H1 (cell line): ENCODE measurements around the gene PMEPA1. TPM values are rescaled to one million over a fixed set of nuclear protein-coding genes. Genes with fewer than 3 reads are reported as not detected.

Experiments used
- CTCF ChIA-PET: fragments of 300-600 bp; sonication (Branson Sonifier 250); formaldehyde crosslinking; loops from one replicate; lab custom pipeline; 2021; ENCODE audit not compliant: partially characterized antibody; lab: Charles Lee
- POLR2A ChIA-PET: fragments of 300-600 bp; sonication (Branson Sonifier 250); formaldehyde crosslinking; loops from one replicate; lab custom pipeline; 2021; ENCODE audit warnings: inconsistent platforms; ENCODE audit not compliant: partially characterized antibody; lab: Charles Lee
- DNase-seq, 2 experiments: peaks; one replicate each; pipeline versions ENCODE4 v3.0.0 to v3.0.0-alpha.2; 2010 to 2022; ENCODE audit warnings: low spot score in 2 of 2, low read depth in 1 of 2, mixed read lengths in 1 of 2
- FAIRE-seq: peaks from 2 replicates; lab custom pipeline; 2011; peaks lifted over from hg19 to GRCh38; lab: Jason Lieb, UNC
- H2AFZ ChIP-seq: 2 replicates; pipeline ENCODE4 v1.8.1; 2012; ENCODE audit warnings: low read length, inconsistent platforms
- H2AK5ac ChIP-seq: 2 replicates; pipeline ENCODE4 v1.6.1; 2013; ENCODE audit warnings: low read depth, low read length
- H2BK120ac ChIP-seq: replicated peaks from 2 replicates; pipeline ENCODE3; 2013; ENCODE audit warnings: low read depth, low read length, inconsistent platforms
- H2BK12ac ChIP-seq: 2 replicates; pipeline ENCODE4 v1.6.1; 2013; ENCODE audit warnings: low read depth, low read length
- H2BK15ac ChIP-seq: 2 replicates; pipeline ENCODE4 v1.6.1; 2013; ENCODE audit warnings: low read length
- H2BK20ac ChIP-seq: 2 replicates; pipeline ENCODE4 v1.6.1; 2013; ENCODE audit warnings: low read length
- H2BK5ac ChIP-seq: 2 replicates; pipeline ENCODE4 v1.6.1; 2013; ENCODE audit warnings: low read depth, low read length
- H3K14ac ChIP-seq: 2 replicates; pipeline ENCODE4 v1.6.1; 2013; ENCODE audit warnings: inconsistent platforms; ENCODE audit not compliant: insufficient read length
- H3K18ac ChIP-seq: 2 replicates; pipeline ENCODE4 v1.6.1; 2013; ENCODE audit warnings: low read length; ENCODE audit errors: extremely low read depth
- H3K23ac ChIP-seq: 2 replicates; pipeline ENCODE4 v1.6.1; 2013; ENCODE audit warnings: inconsistent platforms; ENCODE audit not compliant: insufficient read length
- H3K23me2 ChIP-seq: 2 replicates; pipeline ENCODE4 v1.6.1; 2013; ENCODE audit warnings: low read depth, low read length
- H3K27ac ChIP-seq: 2 replicates; pipeline ENCODE4 v1.6.1; 2011; ENCODE audit warnings: low read depth, low read length, inconsistent platforms
- H3K27me3 ChIP-seq, 4 experiments: replicated peaks in 1 of 4; 1 replicate in 1 of 4; 2 replicates in 3 of 4; pipeline versions ENCODE4 v1.6.1 to v1.8.1; 2011 to 2013; ENCODE audit warnings: low read length in 3 of 4, mild to moderate bottlenecking in 3 of 4, inconsistent platforms in 2 of 4, mixed read lengths in 2 of 4, moderate library complexity in 1 of 4; ENCODE audit not compliant: control insufficient read depth in 3 of 4, insufficient read depth in 3 of 4; ENCODE audit errors: extremely low read depth in 1 of 4
- H3K36me3 ChIP-seq, 4 experiments: 2 replicates each; pipeline versions ENCODE4 v1.6.1 to v1.8.1; 2011 to 2013; ENCODE audit warnings: mild to moderate bottlenecking in 4 of 4, low read length in 3 of 4, moderate library complexity in 2 of 4, control low read depth in 1 of 4, inconsistent platforms in 1 of 4; ENCODE audit not compliant: insufficient read depth in 4 of 4, control insufficient read depth in 2 of 4
- H3K4ac ChIP-seq: replicated peaks from 2 replicates; pipeline ENCODE3; 2013; ENCODE audit warnings: low read length, low read depth, mixed read lengths, inconsistent platforms; ENCODE audit not compliant: insufficient read length
- H3K4me1 ChIP-seq, 4 experiments: replicated peaks in 1 of 4; 1 replicate in 1 of 4; 2 replicates in 3 of 4; pipeline versions ENCODE4 v1.6.1 to v1.8.1; 2011 to 2013; ENCODE audit warnings: low read length in 3 of 4, inconsistent platforms in 2 of 4, mixed read lengths in 1 of 4; ENCODE audit not compliant: insufficient read depth in 4 of 4, control insufficient read depth in 3 of 4
- H3K4me2 ChIP-seq, 2 experiments: 2 replicates each; pipeline versions ENCODE4 v1.6.1 to v1.8.1; 2011 to 2013; ENCODE audit warnings: low read depth in 2 of 2, low read length in 2 of 2, control low read depth in 1 of 2, inconsistent platforms in 1 of 2, mild to moderate bottlenecking in 1 of 2; ENCODE audit not compliant: insufficient read depth in 1 of 2
- H3K4me3 ChIP-seq, 4 experiments: fragments of 200-600, 300-600 bp in 1 of 4; sonication (generic), shearing (Covaris generic), sonication (Bioruptor Twin) in 1 of 4; 2 replicates each; pipeline versions ENCODE4 v1.5.1 to v1.8.1; 2011 to 2016; ENCODE audit warnings: low read length in 4 of 4, low read depth in 3 of 4, control low read depth in 2 of 4, inconsistent platforms in 2 of 4, mild to moderate bottlenecking in 2 of 4, mixed read lengths in 1 of 4, moderate library complexity in 1 of 4; ENCODE audit not compliant: insufficient read depth in 2 of 4; ENCODE audit errors: extremely low read depth in 1 of 4
- H3K56ac ChIP-seq: replicated peaks from 2 replicates; pipeline ENCODE3; 2013; ENCODE audit warnings: low read depth, mild to moderate bottlenecking, mixed read lengths, low read length, inconsistent platforms; ENCODE audit not compliant: insufficient read length
- H3K79me1 ChIP-seq: 2 replicates; pipeline ENCODE4 v1.6.1; 2013; ENCODE audit warnings: low read depth, low read length, control low read depth
- H3K79me2 ChIP-seq, 2 experiments: 2 replicates each; pipeline versions ENCODE4 v1.6.1 to v1.8.1; 2012 to 2013; ENCODE audit warnings: low read length in 2 of 2, mild to moderate bottlenecking in 2 of 2, inconsistent platforms in 1 of 2; ENCODE audit not compliant: insufficient read depth in 2 of 2, control insufficient read depth in 1 of 2
- H3K9ac ChIP-seq, 4 experiments: replicated peaks in 1 of 4; 1 replicate in 1 of 4; 2 replicates in 3 of 4; pipeline versions ENCODE4 v1.6.1 to v1.8.1; 2011 to 2013; ENCODE audit warnings: low read depth in 3 of 4, low read length in 3 of 4, control low read depth in 2 of 4, mild to moderate bottlenecking in 2 of 4, moderate library complexity in 2 of 4, inconsistent platforms in 1 of 4; ENCODE audit errors: extremely low read depth in 1 of 4
- H3K9me3 ChIP-seq, 2 experiments: 2 replicates each; pipeline versions ENCODE4 v1.6.1 to v1.8.1; 2012 to 2013; ENCODE audit warnings: mild to moderate bottlenecking in 2 of 2, moderate library complexity in 2 of 2, control low read depth in 1 of 2, inconsistent platforms in 1 of 2, low read depth in 1 of 2, low read length in 1 of 2, mixed read lengths in 1 of 2; ENCODE audit not compliant: insufficient read depth in 2 of 2
- H4K20me1 ChIP-seq, 2 experiments: replicated peaks in 1 of 2; 2 replicates each; pipeline versions ENCODE3 to v1.8.1; 2011 to 2013; ENCODE audit warnings: inconsistent platforms in 2 of 2, low read length in 2 of 2, mild to moderate bottlenecking in 1 of 2; ENCODE audit not compliant: insufficient read depth in 2 of 2, control insufficient read depth in 1 of 2
- H4K5ac ChIP-seq: 2 replicates; pipeline ENCODE4 v1.6.1; 2013; ENCODE audit warnings: low read length, low read depth, mixed read lengths, inconsistent platforms; ENCODE audit not compliant: insufficient read length
- H4K8ac ChIP-seq: 2 replicates; pipeline ENCODE4 v1.8.0; 2013; ENCODE audit warnings: mild to moderate bottlenecking, moderate library complexity, low read length, inconsistent platforms; ENCODE audit not compliant: insufficient read depth; ENCODE audit errors: extremely low read depth
- H4K91ac ChIP-seq: replicated peaks from 2 replicates; pipeline ENCODE3; 2013; ENCODE audit warnings: low read length, mixed read lengths, inconsistent platforms; ENCODE audit not compliant: insufficient read length
- WGBS, 2 experiments: shearing (Covaris generic) in 1 of 2; methylation state at CpG; one replicate each; pipeline versions ENCODE4 v1.1.6 to v1.1.7; 2013 to 2015; ENCODE audit warnings: low lambda C conversion rate in 2 of 2, mixed read lengths in 2 of 2, inconsistent platforms in 1 of 2, low coverage in 1 of 2, missing lambda C conversion rate in 1 of 2; ENCODE audit not compliant: insufficient replicate concordance in 2 of 2, insufficient coverage in 1 of 2, insufficient read length in 1 of 2; ENCODE audit errors: extremely low coverage in 1 of 2, missing lambda C conversion rate in 1 of 2; 5-methylcytosine and 5-hydroxymethylcytosine counted together
- polyA plus RNA-seq, 7 experiments: library from polyadenylated mRNA; depleted of rRNA in 3 of 7; stranded (reverse) in 5 of 7; unstranded in 2 of 7; fragments of >200 nt in 5 of 7; fragments of 200-250 nt in 2 of 7; gene quantifications; 1 replicate in 5 of 7; 2 replicates in 1 of 7; 4 replicates in 1 of 7; pipeline versions ENCODE4 v1.2.1 to v1.2.3, GENCODE V29; 2011 to 2013; ENCODE audit warnings: missing spikeins in 2 of 7, mixed read lengths in 2 of 7
- total RNA-seq: library from RNA; stranded (reverse); fragmentation: NEBNext Ultra II Directional; extraction: Animal tissue kit (Norgen Biotek cat#: 25700); gene quantifications from 2 replicates; pipeline ENCODE4 v1.2.1, GENCODE V29; 2021

Gene PMEPA1
- total and polyA plus RNA-seq, 2 of the 8 experiments (the other 6 are each of a cell fraction or from before 2014, with no cell fraction given), result 12.7 to 20.5 TPM

- Histone ChIP-seq H4K8ac (no peak overlapping the region), H3K27ac (no peak overlapping the region), H4K20me1 (no peaks in the 10 kb centered on the region), H4K5ac (no peak overlapping the region), H3K9me3 (no peaks in the 10 kb centered on the region; a peak in 3 of 4 replicates), H3K36me3 (no peaks in the 10 kb centered on the region), H2BK120ac (no peak overlapping the region), H3K4ac (no peak overlapping the region), H3K4me3 (no peak overlapping the region), H3K4me1 (no peaks in the 10 kb centered on the region), H3K79me2 (no peaks in the 10 kb centered on the region), H3K23ac (no peak overlapping the region), H3K79me1 (no peaks in the 10 kb centered on the region), H3K9ac (no peak overlapping the region), H2BK20ac (no peak overlapping the region), H2BK15ac (no peak overlapping the region), H2BK5ac (no peak overlapping the region), H4K91ac (no peak overlapping the region), H2AK5ac (no peak overlapping the region), H3K4me2 (no peak overlapping the region), H3K56ac (no peak overlapping the region), H3K27me3 (no peaks in the 10 kb centered on the region), H2BK12ac (no peak overlapping the region), H3K18ac (no peak overlapping the region), H3K23me2 (no peaks in the 10 kb centered on the region), H2AFZ (no peak overlapping the region), H3K14ac (no peak overlapping the region)
- DNase-seq (peak in 1 of 2 experiments; percentile 29), FAIRE-seq (no peak)
- 76% methylated on average over 2 of the region's 2 CpGs; no CpG with 5 or more reads in 1 of the 2 experiments for WGBS, 2 experiments
- ChIA-PET POLR2A (no interaction called here), CTCF (interaction anchor here (0.5 to 2.2 kb wide), 6 partner anchors 18 to 607 kb away, joined by 3 to 5 read pairs (median 4); no protein-coding TSS in a partner anchor)
These were observed 82.5 kb downstream of the PMEPA1 start for GRCh38 chr20:57627339-57627738.
